Retina (tissue), 1 donor: ENCODE results near the gene TSC22D3.
"Not testable (repeated sequence)": the region's sequence is repeated elsewhere in the genome, so short reads cannot be mapped to it uniquely, and the experiment has no call there.

Source experiments
- DNase-seq: peaks from one replicate; pipeline ENCODE4 v3.0.0-alpha.2; 2016

The TSC22D3 gene

GRCh38 chrX:107775734-107776511, at the start of gene TSC22D3:
Gene TSC22D3, minus strand, starts transcription at chrX:107775787. Its CDS starts 368 bp downstream, at chrX:107775419.
- DNase-seq: peak; percentile 69

GRCh38 chrX:107823456-107823855, 47.9 kb upstream of the TSC22D3 start:
- DNase-seq: no peak

- DNase-seq: no peak
These were observed 47.5 kb upstream of the TSC22D3 start for GRCh38 chrX:107823042-107823441.

- DNase-seq: no peak
These were observed 43.4 kb upstream of the TSC22D3 start for GRCh38 chrX:107818900-107819521.

GRCh38 chrX:107810053-107810452, 34.5 kb upstream of the TSC22D3 start:
- DNase-seq: not testable (repeated sequence)

- DNase-seq: no peak
These were observed 29.6 kb upstream of the TSC22D3 start for GRCh38 chrX:107805179-107805578.

- no peak for DNase-seq
These were observed 28.8 kb upstream of the TSC22D3 start for GRCh38 chrX:107804427-107804826.

- no peak for DNase-seq
These were observed 12.2 kb upstream of the TSC22D3 start for GRCh38 chrX:107787827-107788226.

- no peak for DNase-seq
These were observed 4.9 kb upstream of the TSC22D3 start for GRCh38 chrX:107780525-107780924.

GRCh38 chrX:107777536-107777832, 1.9 kb upstream of the TSC22D3 start, which contains the start of gene NCBP2L:
Gene NCBP2L, plus strand, starts transcription at chrX:107777733. Its CDS starts 16,488 bp downstream, at chrX:107794221.
- DNase-seq: no peak

GRCh38 chrX:107776649-107777535, 1.3 kb upstream of the TSC22D3 start:
- DNase-seq: peak; percentile 77

- no peak for DNase-seq
These were observed 420 bp downstream of the TSC22D3 start for GRCh38 chrX:107775000-107775733.

GRCh38 chrX:107773906-107774435, 1.6 kb downstream of the TSC22D3 start:
- DNase-seq: no peak

- no peak for DNase-seq
These were observed 2.4 kb downstream of the TSC22D3 start for GRCh38 chrX:107773206-107773605.

- DNase-seq: no peak
These were observed 5.8 kb downstream of the TSC22D3 start for GRCh38 chrX:107769581-107770317.

- no peak for DNase-seq
These were observed 7.5 kb downstream of the TSC22D3 start for GRCh38 chrX:107768051-107768450.

GRCh38 chrX:107766470-107767150, 9.0 kb downstream of the TSC22D3 start:
- no peak for DNase-seq

- DNase-seq: no peak
These were observed 10.6 kb downstream of the TSC22D3 start for GRCh38 chrX:107764845-107765608.

- no peak for DNase-seq
These were observed 11.9 kb downstream of the TSC22D3 start for GRCh38 chrX:107763647-107764046.
